Stimulated activated CD8-positive, alpha-beta memory T cell treated with anti-CD3 and anti-CD28 coated beads, Interleukin-15, amount 100 ng/mL, for 1 hour (primary cell): ENCODE data around the gene CCT8.

ENCODE experiments used
- DNase-seq: peaks from one replicate; pipeline ENCODE4 v3.0.0-alpha.2; 2020; ENCODE audit warnings: low read depth

The CCT8 gene

GRCh38 chr21:29077651-29078090 is 4.2 kb upstream of the CCT8 start:
- DNase-seq, result no peak

GRCh38 chr21:29076731-29077640 is 3.5 kb upstream of the CCT8 start:
- DNase-seq, result peak; percentile 20

GRCh38 chr21:29075706-29076466 is 2.4 kb upstream of the CCT8 start:
- no peak for DNase-seq

- no peak for DNase-seq
Measured at GRCh38 chr21:29074783-29075182, 1.3 kb upstream of the CCT8 start.

- DNase-seq, result no peak
Measured at GRCh38 chr21:29074007-29074376, 544 bp upstream of the CCT8 start.

GRCh38 chr21:29072873-29073221 is 601 bp downstream of the CCT8 start:
- DNase-seq, result no peak

- DNase-seq, result no peak
Measured at GRCh38 chr21:29064850-29065481, 8.5 kb downstream of the CCT8 start.

- DNase-seq, result no peak
Measured at GRCh38 chr21:29056538-29057050, 16.9 kb downstream of the CCT8 start.

- DNase-seq, result no peak
Measured at GRCh38 chr21:29056005-29056404, 17.4 kb downstream of the CCT8 start.

- DNase-seq, result no peak
Measured at GRCh38 chr21:29055080-29055479, 18.4 kb downstream of the CCT8 start.

GRCh38 chr21:29053656-29054055 is 19.8 kb downstream of the CCT8 start:
- no peak for DNase-seq

- no peak for DNase-seq
Measured at GRCh38 chr21:29053011-29053553, 20.4 kb downstream of the CCT8 start.

GRCh38 chr21:29052224-29052623 is 21.2 kb downstream of the CCT8 start:
- DNase-seq, result no peak

- no peak for DNase-seq
Measured at GRCh38 chr21:29034678-29035077, 38.8 kb downstream of the CCT8 start.

- DNase-seq, result no peak
Measured at GRCh38 chr21:29033871-29034270, 39.6 kb downstream of the CCT8 start.

- DNase-seq, result no peak
Measured at GRCh38 chr21:29033301-29033700, 40.1 kb downstream of the CCT8 start.

GRCh38 chr21:29030909-29031308 is 42.5 kb downstream of the CCT8 start:
- no peak for DNase-seq

- DNase-seq, result no peak
Measured at GRCh38 chr21:29029524-29029923, 43.9 kb downstream of the CCT8 start.

GRCh38 chr21:29025328-29025713 is 48.1 kb downstream of the CCT8 start:
- no peak for DNase-seq

- DNase-seq, result peak; percentile 89
Measured at GRCh38 chr21:29024474-29025327, 48.7 kb downstream of the CCT8 start, which contains the start of gene USP16. TSS of gene USP16 (plus strand) at chr21:29024668. CDS start at chr21:29027914, 3,246 bp downstream.

- DNase-seq, result no peak
Measured at GRCh38 chr21:29022166-29022565, 51.3 kb downstream of the CCT8 start.
